OCI-M1 (cell line): ENCODE results near the gene ZFHX2.
A peak's percentile ranks its signal among the peaks of the same experiment; 100 is the strongest.

Experiments used
- DNase-seq: peaks from one replicate; lab custom pipeline; 2025; lab: John Stamatoyannopoulos, UW

Gene ZFHX2

GRCh38 chr14:23518709-23519108 lies 32.9 kb downstream of the ZFHX2 start:
- no peak for DNase-seq

- no peak for DNase-seq
Observed at GRCh38 chr14:23517650-23518326, 33.8 kb downstream of the ZFHX2 start.

DNA sequence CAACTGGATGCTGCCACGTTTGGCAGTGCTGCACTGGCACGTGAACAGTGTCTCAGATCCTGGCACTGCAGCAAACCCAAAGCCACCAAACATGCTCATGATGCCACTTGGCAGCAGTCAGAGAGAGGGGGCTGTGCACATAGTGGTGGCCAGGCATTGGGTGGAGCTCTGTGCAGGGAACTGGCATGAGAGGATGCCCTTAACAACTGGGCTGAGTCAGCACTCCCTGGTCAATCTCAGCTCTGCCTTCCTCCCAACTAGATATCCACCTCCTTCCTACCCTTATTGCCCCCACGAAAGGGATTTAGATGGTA lies 37.0 kb downstream of the ZFHX2 start:
- no peak for DNase-seq

DNA sequence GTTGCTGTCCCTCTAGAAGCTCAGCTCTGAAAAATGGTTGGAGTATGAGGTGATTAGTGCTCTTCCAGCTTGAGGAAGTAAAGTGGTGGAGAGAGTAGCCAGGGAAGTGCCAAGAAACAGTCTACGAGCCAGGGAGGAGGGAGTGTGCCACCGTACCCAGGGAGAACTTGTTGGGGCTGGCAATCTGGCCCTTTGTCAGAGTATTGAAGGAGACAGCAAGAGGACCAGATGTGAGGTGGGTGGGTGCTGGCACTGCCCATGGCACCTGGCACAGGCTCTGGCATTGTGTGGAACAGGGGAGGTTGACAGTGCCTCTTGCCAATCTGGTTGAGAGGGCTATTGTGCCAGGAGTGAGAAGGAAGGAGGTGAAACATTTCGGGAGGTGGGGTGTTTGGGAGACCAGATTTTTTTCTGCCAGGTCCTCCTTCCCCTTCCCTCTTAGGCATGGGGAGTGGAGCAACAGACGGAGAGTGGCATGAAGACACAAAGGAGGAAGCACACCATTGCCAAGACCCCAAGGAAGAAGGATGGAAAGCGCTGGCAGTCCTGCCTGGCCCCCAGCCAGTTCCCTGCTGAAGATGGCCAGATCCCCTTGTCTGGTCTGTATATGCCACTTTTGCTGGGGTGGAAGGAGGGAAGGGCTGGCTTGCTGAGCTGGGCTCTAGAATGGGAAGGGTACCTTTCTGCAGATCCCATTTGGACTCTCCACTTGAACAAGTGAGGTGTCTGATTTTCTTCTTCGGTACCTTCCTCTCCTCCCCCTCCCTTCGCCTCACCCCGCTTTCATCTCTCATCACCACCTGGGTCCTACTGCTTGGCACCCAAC lies 37.5 kb downstream of the ZFHX2 start:
- DNase-seq, result no peak

- DNase-seq, result no peak
Observed at GRCh38 chr14:23513005-23513817, 38.4 kb downstream of the ZFHX2 start.

DNA sequence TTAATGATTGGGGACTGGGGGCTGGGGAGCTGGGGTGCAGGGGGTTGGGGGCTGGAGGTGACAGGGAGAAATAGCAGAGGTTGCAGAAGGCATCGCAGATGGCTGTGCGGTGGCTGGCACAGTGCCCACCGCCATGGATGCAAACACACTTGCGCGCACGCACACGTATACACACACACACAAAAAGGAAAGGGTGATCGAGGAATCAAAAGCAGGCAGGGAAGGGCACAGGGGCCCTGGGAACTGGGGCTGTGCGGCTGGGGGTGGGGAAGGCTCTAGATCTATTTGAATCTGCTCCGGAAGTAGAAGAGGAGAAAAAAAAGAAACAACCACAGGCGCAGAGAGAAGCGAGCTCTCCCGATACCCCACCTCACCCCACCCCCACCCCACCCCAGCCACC lies 39.4 kb downstream of the ZFHX2 start:
- no peak for DNase-seq

- DNase-seq, result no peak
Observed at GRCh38 chr14:23494223-23494622, 57.3 kb downstream of the ZFHX2 start.

DNA sequence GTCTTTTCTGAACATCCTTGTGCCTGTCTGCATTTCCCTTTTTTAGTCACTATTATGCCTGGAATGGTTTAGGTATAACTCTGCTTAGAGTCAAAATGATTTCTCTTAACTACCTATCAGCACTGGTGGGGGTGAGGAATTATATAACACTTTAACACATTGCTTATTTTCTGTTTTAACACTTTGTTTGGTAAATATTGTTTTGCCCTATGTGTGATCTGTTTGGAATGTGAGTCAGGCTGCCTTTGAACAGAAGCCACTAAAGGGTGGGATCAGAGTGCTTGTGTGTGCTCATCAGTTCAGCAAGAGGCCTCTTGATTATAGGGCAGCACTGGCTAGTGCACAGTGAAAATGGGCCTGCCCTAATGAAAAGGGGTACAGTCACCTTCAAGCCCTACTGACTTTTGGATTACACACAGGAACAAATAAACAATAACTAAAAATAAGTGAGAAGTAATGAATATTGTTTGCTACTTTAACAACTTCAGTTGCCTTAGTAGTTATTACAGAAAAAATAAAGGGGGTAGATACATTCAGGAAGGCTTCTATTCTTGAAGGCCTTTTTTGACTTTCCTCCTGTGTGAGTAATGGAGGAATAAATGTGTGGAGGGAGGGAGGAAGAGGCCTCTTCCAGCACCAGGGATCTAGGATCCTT lies 58.8 kb downstream of the ZFHX2 start:
- no peak for DNase-seq

DNA sequence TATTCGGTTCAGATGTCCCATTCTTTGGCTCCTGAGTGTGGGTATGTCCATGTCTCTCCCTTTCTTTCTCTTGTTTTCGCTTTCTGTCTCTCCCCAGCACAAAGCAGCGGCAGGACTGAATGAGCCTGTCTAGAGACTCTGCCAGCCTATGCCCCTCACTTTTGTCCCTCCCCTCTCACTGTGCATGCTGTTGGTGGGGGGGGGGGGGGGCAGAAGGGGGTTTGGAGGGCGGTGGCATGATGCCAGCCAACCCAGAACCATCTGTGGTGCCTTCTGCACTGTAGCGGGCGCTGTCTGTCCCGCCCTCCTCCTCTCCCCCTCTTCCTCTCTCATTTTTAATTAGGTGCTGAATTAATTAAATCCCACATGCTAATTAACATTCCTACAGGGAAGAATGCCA lies 64.3 kb downstream of the ZFHX2 start:
- DNase-seq, result no peak

GRCh38 chr14:23486036-23486435 lies 65.5 kb downstream of the ZFHX2 start:
- DNase-seq, result no peak

DNA sequence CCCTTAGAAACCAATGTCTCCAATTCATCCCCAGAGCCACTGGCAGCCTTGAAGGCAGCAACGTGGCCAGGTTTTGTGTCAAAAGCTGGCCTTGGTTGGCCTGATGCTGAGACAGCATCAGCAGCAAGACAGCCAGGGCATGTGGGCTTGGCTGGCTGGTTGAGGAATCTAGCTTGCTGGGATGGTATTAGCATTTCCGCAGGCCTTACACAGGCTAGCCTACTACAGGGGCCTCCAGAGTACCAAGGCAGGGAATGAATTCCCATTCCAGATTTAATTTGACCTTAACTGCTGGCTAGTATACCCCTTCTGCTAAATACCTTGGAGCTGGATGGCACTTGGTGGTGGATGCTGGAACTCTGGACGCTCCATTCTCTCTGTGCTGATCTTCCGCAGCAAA lies 66.2 kb downstream of the ZFHX2 start:
- no peak for DNase-seq

- DNase-seq, result peak; percentile 13
Observed at GRCh38 chr14:23483236-23483854, 68.2 kb downstream of the ZFHX2 start.

DNA sequence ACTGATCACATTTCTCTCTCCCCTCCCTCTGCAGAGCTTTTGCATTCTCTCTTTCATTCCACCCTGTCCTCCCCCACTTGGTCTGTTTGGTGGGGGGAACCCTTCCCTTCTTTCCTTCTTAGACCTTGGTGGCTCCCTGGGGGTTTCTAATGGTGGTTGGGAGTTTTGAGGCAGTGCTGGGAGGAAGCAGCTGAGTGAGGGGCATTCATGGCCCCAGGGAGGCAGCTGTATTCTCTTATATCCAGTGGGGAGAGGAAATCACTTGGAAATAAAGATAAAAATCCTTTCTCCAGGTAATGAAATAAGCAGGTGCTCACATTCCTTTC lies 68.8 kb downstream of the ZFHX2 start:
- no peak for DNase-seq

- DNase-seq, result no peak
Observed at GRCh38 chr14:23481979-23482822, 69.4 kb downstream of the ZFHX2 start.

DNA sequence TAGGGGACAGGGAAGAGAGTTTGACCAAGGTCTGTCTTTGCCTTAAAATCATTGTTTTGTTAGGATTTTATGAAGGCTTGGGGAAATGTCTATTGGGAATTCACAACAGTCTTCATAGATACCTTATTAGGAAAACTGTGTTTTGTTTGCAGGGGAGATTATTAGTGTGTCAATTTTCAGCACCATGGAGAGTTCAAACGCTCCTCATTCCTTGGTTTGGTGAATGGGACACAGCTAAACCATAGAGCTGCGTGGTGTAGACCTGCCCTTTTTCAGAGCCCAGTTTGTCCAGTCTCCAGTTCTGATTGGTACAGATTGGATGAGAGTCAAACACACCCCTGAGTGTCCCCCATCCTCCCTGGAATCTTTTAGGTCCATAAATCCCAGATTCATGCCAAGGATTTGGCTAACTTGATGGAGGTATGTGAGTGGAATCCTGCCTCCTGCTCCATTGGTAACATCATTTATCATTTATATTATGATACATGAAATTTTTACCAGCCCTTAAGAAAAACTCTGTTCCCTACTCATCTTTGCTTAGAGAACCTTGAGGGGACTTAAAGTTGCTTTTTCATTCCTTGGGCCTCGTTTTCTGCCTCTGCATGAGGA lies 70.1 kb downstream of the ZFHX2 start:
- peak; percentile 22 for DNase-seq

DNA sequence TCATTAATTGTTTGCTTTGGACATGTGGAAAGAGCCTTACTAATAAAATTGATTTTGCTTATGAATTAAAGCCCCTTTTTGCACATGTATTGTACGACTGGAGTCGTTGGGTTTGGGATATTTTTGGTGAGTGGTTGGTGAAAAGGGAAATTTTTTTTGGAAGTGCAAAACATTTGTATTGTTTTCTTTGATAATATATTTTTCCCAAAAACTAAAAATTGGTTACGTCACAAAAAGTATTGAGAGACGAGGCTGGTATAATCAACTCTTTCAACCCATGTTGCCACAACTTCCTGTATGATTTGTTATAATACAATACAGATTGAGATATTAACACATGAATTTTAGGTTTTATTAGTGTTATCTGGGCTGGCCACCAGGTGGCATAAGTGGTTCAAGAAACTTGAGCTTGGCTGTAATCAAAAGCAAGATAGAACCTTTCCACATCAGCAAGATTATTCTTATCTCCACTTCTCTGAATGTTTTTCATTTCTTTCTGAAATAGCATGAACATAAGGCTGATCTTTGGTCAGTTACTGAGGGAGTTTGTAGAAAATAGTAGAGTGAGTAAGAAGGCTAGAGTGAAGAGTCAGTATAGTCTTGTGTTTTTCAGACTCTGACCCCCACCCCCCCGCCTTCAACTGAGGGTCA lies 73.3 kb downstream of the ZFHX2 start:
- DNase-seq, result peak; percentile 77

DNA sequence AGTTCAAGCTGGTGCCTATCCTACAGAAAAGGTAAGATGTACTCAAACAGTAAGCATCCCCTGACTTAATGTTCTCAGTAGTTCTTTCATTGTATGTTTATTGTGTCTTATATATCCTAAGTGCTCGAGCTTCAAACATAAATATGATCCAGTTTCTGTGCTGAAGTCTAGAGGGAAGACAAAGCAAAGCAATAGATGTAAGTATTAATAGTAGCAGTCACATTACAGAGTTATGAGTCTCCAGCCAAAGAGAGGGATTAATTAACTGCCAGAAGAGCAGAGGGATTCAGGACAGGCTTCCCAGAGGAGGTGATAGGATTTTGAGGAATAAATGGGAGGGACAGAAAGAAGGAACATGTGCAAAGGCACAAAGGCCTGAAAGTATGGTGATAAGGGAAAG lies 80.6 kb downstream of the ZFHX2 start:
- no peak for DNase-seq
